ENCODE results near the gene ZNF587.
"Not testable (repeated sequence)": the region's sequence is repeated elsewhere in the genome, so short reads cannot be mapped to it uniquely, and the experiment has no call there.

ZNF587 gene

DNA sequence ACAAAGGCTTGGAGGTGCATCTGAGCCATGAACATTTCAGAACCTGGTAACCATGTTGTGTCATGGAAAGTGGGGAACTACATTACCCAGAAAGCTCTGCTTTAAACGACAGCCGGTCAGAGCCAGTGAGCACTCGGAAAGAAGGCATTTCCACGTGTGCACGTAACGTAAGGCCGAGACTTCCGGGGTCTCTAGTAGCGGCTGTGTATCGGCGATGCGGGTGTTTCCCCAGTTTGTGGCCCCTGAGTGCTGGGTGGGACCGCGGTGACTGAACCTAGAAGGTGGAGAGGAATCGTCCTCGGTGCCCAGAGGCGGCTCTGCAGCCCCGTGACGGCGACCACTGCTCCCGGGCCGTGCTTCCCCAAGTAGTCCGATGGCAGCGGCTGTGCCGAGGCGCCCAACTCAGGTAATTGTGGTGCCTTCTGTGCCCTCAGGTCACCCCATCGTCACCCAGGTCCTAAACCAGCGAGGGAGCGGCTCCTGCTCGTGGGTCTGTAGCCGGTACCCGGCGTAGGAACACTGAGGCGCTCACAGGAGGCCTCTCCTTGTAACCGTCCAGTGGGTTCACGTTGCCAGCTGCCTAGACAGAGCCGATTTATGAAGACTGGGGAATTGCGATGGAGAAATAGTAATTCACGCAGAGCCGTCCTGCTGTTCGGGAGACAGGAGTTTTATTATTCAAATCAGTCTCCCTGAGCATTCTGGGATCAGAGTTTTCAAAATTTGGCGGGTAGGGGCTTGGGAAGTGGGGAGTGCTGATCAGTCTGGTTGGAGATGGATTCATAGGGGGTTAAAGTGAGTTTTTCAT lies at the start of gene ZNF587:
TSS of gene ZNF587 (plus strand) at position 194 of the 808 bp plus-strand sequence. CDS start at position 374, 180 bp downstream.
- peak; percentile 45 to 60 (median 60) for DNase-seq (ENCODE audit: low read depth in 3 of 3, low spot score in 1 of 3)

- DNase-seq (ENCODE audit: low read depth in 3 of 3, low spot score in 1 of 3) = no peak
Observed at GRCh38 chr19:57800696-57801095, 49.0 kb upstream of the ZNF587 start.

- no peak for DNase-seq (ENCODE audit: low read depth in 3 of 3, low spot score in 1 of 3)
Observed at GRCh38 chr19:57802269-57802668, 47.4 kb upstream of the ZNF587 start.

DNA sequence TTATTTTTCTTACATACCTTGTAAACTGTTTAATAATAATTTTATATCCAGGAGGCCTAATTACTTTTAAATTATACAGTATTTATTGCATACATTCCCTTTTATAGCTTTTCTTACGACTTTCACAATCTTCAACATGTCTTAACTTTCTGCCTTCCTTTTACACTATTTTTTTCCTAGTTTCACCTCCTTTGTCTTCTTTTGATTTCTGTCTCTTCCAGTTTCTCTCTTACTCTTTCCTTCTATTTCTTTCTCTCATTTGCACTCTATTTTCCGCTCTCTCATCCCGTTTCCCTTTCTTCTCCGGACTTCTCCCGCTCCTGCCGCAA lies 46.4 kb upstream of the ZNF587 start:
- no peak for DNase-seq (ENCODE audit: low read depth in 3 of 3, low spot score in 1 of 3)

DNA sequence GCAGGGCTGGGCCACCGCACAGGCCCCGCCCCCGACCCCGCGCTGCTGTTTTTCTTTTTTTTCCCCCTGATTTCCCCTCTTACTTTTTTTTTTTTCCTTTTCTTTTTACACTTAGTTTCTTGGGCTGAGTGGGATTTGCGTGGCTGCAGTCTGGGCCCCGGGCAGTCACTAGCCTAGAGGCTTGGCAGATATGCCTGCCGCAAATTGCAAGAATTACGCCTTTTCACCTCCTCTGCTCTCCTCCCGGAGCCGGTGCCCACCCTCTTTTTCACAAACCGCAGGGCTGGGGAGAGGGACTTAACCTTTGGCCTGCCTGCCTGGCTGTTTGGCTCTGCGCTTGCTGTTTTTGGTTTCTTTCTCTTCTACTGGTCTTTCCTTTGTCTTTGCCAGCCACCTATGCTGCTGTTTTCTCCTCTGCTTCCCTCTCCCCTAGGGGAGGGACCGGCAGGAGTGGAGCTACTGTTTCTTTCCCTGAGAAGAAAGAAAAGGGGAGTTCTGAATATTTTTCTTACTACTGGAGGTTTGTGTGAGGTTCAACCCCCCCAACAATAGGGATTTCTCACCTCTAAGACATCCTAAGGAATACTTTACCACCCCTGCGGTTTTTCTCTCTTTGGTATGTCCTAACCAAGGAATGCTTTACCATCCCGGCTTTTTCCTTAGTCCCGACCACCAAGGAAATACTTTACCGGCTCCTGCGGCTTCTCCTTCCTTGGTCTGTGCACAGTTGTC lies 45.9 kb upstream of the ZNF587 start:
- DNase-seq (ENCODE audit: low read depth in 3 of 3, low spot score in 1 of 3) = no peak

DNA sequence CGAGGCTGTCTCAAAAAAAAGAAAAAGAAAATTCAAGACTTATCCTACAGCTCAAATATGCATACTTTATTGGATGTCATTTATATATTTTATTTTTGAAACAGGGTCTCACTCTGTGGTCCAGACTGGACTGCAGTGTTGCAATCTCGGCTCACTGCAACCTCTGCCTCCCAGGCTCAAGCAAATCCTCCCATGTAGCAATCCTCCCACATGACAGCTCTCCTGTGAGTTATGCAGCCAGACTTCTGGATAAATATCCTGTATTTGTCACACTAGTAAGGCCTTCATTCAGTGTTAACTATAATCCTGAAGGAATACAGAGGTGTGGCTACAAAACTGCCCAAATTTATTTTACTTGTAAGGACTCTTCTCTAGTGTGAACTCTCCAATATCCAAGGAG lies 42.1 kb upstream of the ZNF587 start:
- DNase-seq (ENCODE audit: low read depth in 3 of 3, low spot score in 1 of 3) = no peak

DNA sequence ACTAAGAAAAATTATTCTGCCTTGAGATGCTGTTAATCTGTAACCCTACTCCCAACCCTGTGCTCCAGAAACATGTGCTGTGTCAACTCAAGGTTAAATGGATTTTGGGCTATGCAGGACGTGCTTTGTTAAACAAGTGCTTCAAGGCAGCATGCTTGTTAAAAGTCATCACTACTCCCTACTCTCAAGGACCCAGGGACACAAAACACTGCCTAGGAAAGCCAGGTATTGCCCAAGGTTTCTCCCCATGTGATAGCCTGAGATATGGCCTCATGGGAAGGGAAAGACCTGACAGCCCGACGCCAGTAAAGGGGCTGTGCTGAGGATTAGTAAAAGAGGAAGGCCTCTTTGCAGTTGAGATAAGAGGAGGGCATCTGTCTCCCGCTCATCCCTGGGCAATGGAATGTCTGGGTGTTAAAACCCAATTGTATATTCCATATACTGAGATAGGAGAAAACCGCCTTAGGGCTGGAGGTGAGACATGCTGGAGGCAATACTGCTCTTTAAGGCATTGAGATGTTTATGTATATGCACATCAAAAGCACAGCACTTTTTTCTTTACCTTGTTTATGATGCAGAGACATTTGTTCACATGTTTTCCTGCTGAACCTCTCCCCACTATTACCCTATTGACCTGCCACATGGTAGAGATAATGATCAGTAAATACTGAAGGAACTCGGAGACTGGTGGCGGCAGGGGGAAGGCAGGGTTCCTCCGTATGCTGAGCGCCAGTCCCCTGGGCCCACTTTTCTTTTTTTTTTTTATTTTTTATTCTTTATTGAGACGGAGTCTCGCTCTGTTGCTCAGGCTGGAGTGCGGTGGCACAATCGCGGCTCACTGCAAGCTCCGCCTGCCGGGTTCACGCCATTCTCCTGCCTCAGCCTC lies 39.0 kb upstream of the ZNF587 start:
- not testable (repeated sequence) for DNase-seq (ENCODE audit: low read depth in 3 of 3, low spot score in 1 of 3)

DNA sequence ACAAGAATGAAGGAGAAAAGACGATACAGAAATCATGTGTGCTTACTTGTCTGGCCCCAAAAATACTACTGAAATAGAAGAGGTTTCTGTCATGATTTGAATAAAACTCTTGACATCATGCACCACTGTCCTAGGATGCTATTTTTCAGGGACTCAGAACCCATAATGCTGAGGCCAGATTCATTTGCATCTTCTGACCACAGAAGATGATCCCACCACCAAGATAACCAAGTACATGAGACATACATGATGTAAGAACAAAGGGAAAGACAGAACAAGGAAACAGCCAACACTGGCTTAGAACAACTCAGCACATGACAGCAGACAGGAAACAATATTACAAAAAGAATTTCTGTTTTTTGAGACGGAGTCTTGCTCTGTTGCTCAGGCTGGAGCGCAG lies 37.4 kb upstream of the ZNF587 start:
- no peak for DNase-seq (ENCODE audit: low read depth in 3 of 3, low spot score in 1 of 3)

GRCh38 chr19:57812975-57813820 lies 36.5 kb upstream of the ZNF587 start:
- not testable (repeated sequence) for DNase-seq (ENCODE audit: low read depth in 3 of 3, low spot score in 1 of 3)

- no peak for DNase-seq (ENCODE audit: low read depth in 3 of 3, low spot score in 1 of 3)
Observed at GRCh38 chr19:57813919-57814504, 35.6 kb upstream of the ZNF587 start.

- peak; percentile 29 to 50 (median 42) for DNase-seq (ENCODE audit: low read depth in 3 of 3, low spot score in 1 of 3)
Observed at GRCh38 chr19:57814505-57815246, 35.0 kb upstream of the ZNF587 start, which contains the start of gene ZNF552. TSS of gene ZNF552 (minus strand) at chr19:57814913. CDS start at chr19:57814743, 170 bp downstream.

- DNase-seq (ENCODE audit: low read depth in 3 of 3, low spot score in 1 of 3) = no peak
Observed at GRCh38 chr19:57815247-57816075, 34.2 kb upstream of the ZNF587 start.

DNA sequence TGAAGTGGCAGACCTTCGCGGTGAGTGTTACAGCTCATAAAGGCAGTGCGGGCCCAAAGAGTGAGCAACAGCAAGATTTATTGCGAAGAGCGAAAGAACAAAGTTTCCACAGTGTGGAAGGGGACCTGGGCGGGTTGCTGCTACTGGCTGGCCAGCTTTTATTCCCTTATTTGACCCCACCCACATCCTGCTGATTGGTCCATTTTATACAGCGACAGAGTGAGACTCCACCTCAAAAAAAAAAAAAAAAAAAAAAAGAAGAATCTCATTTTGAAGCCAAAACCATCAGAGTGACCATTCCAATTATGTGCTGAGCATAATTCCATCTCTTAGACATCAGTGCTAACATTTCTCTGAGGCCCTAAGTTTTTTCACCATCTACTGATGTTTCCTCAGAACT lies 33.0 kb upstream of the ZNF587 start:
- DNase-seq (ENCODE audit: low read depth in 3 of 3, low spot score in 1 of 3) = no peak

- DNase-seq (ENCODE audit: low read depth in 3 of 3, low spot score in 1 of 3) = no peak
Observed at GRCh38 chr19:57817976-57818375, 31.7 kb upstream of the ZNF587 start.

- no peak for DNase-seq (ENCODE audit: low read depth in 3 of 3, low spot score in 1 of 3)
Observed at GRCh38 chr19:57818378-57818777, 31.3 kb upstream of the ZNF587 start.

GRCh38 chr19:57819475-57820148 lies 30.0 kb upstream of the ZNF587 start:
- DNase-seq (ENCODE audit: low read depth in 3 of 3, low spot score in 1 of 3) = peak; percentile 50 to 57 (median 54)

- no peak for DNase-seq (ENCODE audit: low read depth in 3 of 3, low spot score in 1 of 3)
Observed at GRCh38 chr19:57820599-57820998, 29.1 kb upstream of the ZNF587 start.

DNA sequence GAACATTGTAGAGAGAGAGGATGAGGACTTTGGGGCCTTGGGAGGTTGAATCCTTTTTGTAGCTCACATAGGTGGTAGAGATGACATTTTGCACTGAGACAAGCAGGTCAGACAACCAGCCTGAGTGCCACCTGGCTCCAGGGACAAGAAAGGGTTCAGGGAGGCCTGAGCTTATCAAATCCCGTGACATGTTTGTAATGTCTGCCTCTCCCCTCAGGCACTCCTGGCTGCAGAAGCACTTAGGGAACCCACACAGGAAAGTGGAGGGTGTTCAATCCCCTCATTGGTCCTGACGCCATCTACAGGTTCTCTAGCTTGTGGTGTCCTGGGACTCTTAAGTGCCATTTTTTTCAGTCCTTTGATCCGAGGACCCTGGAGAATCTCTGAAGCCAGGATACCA lies 28.6 kb upstream of the ZNF587 start:
- DNase-seq (ENCODE audit: low read depth in 3 of 3, low spot score in 1 of 3) = not testable (repeated sequence)
